ENCODE results near the gene ZNF282.

Gene ZNF282

DNA sequence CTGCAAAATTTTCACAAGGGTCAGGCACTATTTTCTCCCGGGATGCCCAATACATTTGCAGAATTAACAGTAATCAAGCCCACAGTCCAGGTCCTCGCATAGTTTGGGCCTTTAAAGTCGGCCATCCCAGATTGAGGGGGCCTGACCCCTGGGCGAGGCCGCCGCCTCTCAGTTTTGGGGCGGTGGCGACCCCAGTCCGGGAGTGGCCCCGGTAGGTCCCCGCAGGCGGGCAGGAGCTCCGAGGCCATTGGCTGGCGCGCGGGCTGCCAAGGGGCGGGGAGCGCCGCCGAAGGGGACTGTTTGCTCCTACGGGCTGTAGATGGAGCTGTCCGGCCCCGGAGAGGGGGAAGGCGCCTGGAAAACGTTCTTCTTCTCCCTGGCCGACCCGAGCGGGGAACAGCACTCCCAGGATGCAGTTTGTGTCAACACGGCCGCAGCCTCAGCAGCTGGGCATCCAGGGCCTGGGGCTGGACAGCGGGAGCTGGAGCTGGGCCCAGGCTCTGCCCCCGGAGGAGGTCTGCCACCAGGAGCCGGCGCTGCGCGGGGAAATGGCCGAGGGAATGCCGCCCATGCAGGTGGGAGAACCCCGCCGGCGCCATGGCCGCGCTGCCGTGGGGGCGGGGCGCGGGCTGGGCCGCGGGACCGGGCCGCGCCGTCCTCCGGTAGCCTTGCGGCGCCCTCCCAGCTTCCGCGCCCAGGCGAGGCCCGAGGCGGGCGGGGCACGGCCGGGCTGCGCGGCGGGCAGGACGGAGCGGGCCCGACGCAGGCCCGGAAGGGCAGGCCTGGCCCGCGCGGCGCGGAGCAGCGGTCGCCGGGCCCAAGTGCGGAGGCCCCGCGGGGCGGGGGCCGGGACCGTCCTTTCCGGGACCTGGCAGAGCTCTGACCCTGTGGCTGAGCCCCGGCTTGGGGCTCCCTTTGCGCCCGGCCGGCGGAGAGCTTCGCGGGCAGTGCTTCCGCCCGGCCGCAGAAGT is at the start of gene ZNF282:
Gene ZNF282 (plus strand): TSS at position 367 of the 971 bp plus-strand sequence. CDS start 44 bp downstream, at position 411.
- peak within 1 kb of the TSS; percentile 96 for H3K27ac Mint-ChIP-seq
- peak within 1 kb of the TSS; percentile 95 for H3K4me3 Mint-ChIP-seq
- H3K27me3 Mint-ChIP-seq = no peaks in the 10 kb centered on the region
- peaks cover 53% of the 10 kb centered on the region for H3K4me1 Mint-ChIP-seq (ENCODE audit: low read depth)
- H3K36me3 Mint-ChIP-seq (ENCODE audit: low read depth) = peaks cover 28% of the 10 kb centered on the region
- no peaks in the 10 kb centered on the region for H3K9me3 Mint-ChIP-seq

DNA sequence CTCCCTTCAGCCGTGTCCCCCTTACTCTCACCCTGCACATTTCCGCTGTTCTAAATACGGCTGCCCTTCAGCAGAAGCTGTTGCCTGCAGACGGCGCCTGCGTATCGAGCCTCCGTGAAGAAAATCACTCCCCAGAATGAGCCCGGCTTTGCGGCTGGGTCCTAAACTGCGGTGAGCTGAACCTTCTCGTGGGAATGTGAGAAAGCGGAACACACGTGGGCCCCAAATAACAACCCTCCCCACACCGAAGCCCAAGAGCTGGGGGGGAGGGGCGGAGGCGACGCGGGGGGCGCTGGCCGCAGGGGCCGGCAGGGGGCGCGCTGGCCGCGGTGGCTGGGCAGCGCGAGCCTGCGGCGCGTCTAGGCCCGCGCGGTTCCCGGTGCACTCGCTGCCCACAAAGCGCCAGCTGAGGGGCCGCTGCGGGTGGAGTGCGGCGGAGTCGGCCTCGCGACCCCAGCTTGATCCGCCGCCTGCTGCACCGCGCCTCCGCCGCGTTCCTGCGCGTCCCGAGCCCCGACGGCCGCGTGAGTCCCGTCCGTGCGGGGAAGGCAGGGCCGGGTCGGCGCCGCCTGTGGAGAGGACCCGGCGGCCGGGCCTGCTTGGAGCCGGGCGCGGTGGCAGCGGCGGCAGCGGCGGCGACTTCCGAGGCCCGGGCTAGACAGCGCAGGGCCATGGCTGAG is 48.1 kb upstream of the ZNF282 start, which contains the start of gene ZNF398:
Gene ZNF398 (plus strand): TSS at position 382 of the 680 bp plus-strand sequence. CDS start 290 bp downstream, at position 672.
- H3K9me3 Mint-ChIP-seq = no peaks in the 10 kb centered on the region
- peak within 1 kb of the TSS; percentile 92 for H3K4me3 Mint-ChIP-seq
- peak within 1 kb of the TSS; percentile 95 for H3K27ac Mint-ChIP-seq
- peaks cover 40% of the 10 kb centered on the region for H3K4me1 Mint-ChIP-seq (ENCODE audit: low read depth)
- H3K27me3 Mint-ChIP-seq = no peaks in the 10 kb centered on the region
- H3K36me3 Mint-ChIP-seq (ENCODE audit: low read depth) = peaks cover 15% of the 10 kb centered on the region

DNA sequence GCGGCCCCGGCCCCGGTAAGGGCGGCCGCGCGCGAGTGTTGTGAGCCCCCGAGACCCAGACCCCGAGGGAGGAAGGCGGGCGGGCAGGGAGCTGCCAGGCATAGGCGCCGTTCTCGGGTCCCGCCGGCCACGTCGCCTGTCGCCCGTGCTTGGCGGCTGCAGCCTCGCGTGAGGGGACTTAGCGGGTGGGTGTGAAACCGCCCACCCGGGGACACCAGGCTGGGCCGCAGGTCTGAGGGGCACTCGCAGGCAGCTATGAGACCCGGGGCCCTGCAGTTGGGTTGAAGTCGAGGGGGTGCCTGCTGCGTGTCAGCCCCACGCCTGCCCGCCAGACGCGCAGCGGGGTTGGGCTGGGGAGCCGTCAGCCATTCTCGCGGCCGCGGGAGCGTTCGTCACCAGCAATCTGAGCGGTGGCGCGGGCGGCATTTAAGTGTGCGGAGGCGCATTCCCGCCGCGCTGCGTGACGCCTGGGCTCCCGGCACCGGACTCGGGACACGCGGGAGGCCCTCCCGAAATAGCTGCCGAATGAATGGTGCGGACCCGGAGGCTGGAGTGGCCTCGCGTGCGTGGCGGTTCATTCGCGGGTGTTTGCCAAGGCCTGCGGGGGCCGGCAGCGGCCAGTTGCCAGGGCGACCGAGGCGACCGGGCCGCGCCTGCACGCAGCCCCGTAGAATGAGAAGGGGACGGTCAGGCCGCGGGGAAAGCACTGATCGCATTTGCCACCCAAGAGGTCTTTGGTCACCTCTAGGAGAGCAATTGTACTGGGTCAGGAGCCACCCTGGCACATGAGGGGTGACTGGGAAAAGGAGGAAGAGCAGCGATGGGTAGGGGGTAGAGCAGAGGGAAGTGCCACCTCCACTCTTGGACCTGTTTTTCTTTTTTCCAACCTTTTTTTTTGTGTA is 47.3 kb upstream of the ZNF282 start:
- Mint-ChIP-seq H3K36me3 (ENCODE audit: low read depth) (peaks cover 15% of the 10 kb centered on the region), H3K27ac (peak overlapping the region; percentile 77), H3K4me1 (ENCODE audit: low read depth) (peaks cover 40% of the 10 kb centered on the region), H3K9me3 (no peaks in the 10 kb centered on the region), H3K27me3 (no peaks in the 10 kb centered on the region), H3K4me3 (peak overlapping the region; percentile 87)

DNA sequence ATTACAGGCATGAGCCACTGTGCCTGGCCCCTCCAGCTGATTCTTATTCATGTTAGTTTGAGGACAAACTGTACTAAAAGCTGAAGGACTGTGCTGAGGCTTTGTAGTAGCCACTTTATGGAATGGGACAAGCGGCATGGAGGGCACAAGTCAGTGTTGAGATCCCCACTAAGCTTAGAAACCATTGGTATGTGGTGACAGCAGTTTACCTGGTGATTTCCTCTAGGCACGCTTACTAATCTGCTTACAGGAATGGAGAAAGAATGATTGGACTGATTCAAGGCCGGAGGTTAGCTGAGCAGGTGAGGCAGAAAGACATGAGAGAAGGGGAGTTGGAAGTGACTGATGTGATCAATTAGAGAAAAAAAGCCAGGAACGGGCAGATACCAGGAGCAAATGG is 44.4 kb upstream of the ZNF282 start:
- Mint-ChIP-seq H3K4me3 (no peak overlapping the region), H3K36me3 (ENCODE audit: low read depth) (peaks cover 31% of the 10 kb centered on the region), H3K4me1 (ENCODE audit: low read depth) (peaks cover 28% of the 10 kb centered on the region), H3K9me3 (no peaks in the 10 kb centered on the region), H3K27ac (no peak overlapping the region), H3K27me3 (no peaks in the 10 kb centered on the region)

DNA sequence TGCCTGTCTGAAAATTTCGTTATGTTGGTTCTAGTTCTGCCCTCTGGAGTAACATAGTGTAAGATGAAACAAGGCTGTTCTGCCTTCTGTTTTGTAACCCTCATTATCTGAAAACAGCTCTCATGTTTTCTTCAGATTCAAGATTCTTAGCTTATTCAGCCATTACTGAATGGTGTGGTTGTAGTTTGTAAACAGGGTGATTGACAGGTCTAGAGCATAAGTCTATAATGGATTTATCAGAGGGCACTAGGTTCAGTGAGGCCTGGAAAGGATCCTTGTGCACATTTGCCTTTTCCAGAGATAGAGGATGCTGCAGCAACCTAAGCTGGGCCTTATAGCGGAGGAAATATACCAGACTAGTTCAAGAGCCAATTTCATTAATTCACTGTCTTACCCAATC is 42.0 kb upstream of the ZNF282 start:
- Mint-ChIP-seq H3K27me3 (no peaks in the 10 kb centered on the region), H3K36me3 (ENCODE audit: low read depth) (peaks cover 39% of the 10 kb centered on the region), H3K4me1 (ENCODE audit: low read depth) (peaks cover 22% of the 10 kb centered on the region), H3K27ac (no peak overlapping the region), H3K4me3 (no peak overlapping the region), H3K9me3 (no peaks in the 10 kb centered on the region)

DNA sequence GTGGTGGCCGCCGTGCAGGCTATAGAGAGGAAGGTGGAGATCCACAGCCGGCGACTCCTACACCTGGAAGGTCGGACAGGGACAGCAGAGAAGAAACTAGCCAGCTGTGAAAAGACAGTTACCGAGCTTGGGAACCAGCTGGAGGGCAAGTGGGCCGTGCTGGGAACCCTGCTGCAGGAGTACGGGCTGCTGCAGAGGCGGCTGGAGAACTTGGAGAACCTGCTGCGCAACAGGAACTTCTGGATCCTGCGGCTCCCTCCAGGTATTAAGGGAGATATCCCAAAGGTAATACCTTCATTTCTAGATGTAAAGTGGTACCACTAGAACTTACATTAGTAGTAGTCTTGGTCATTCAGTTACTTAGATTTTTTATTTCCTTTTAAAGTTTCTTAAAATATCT is 41.3 kb upstream of the ZNF282 start:
- Mint-ChIP-seq H3K9me3 (no peaks in the 10 kb centered on the region), H3K4me1 (ENCODE audit: low read depth) (peaks cover 16% of the 10 kb centered on the region), H3K27ac (no peak overlapping the region), H3K36me3 (ENCODE audit: low read depth) (peaks cover 40% of the 10 kb centered on the region), H3K4me3 (no peak overlapping the region), H3K27me3 (no peaks in the 10 kb centered on the region)

DNA sequence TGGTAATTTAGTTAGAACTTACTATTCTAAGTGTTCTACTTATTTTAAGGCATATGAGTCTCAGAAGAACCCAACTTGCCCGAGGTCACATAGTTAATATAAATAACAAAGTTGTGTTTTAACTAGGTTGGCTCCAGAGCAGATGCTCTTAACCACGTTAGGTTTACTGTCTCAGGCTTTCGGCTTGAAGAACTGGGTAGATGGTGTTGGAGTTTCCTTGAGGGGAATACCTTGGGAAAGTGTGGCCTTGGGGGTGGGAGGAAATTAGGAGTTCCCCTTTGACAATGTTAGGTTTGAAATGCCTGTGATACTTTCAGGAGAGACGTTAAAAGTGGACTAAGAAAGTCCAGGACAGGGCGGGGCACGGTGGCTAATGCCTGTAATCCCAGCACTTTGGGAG is 38.4 kb upstream of the ZNF282 start:
- Mint-ChIP-seq H3K27ac (no peak overlapping the region), H3K9me3 (no peaks in the 10 kb centered on the region), H3K4me3 (no peak overlapping the region), H3K27me3 (no peaks in the 10 kb centered on the region), H3K4me1 (ENCODE audit: low read depth) (peaks cover 22% of the 10 kb centered on the region), H3K36me3 (ENCODE audit: low read depth) (peaks cover 57% of the 10 kb centered on the region)

DNA sequence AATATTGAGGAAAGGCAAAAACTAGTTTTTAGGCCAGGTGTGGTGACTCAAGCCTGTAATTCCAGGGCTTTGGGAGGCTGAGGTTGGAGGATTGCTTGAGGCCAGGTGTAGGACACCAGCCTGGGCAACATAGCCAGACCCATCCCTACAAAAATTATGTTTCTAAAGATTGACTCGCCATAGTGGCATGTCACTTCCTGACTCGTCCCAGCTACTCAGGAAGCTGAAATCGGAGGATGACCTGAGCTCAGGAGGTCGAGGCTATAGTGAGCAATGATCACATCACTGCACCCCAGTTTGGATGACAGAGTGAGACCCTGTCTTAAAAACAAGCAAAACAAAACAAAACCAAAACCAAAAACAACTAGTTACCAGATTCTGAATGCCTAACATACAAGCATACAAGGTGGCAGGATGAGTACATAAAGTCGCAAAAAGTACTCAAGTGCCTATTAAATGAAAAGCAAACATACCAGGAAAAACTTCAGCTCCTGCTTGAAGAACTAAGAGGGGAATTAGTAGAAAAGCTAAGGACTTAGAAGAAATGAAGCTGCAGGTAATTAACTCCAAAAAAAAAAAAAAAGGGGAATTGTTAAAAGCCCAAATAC is 34.0 kb upstream of the ZNF282 start:
- Mint-ChIP-seq H3K27me3 (no peaks in the 10 kb centered on the region), H3K27ac (peak overlapping the region; percentile 40), H3K36me3 (ENCODE audit: low read depth) (peaks cover 54% of the 10 kb centered on the region), H3K4me3 (no peak overlapping the region), H3K4me1 (ENCODE audit: low read depth) (peaks cover 22% of the 10 kb centered on the region), H3K9me3 (no peaks in the 10 kb centered on the region)

DNA sequence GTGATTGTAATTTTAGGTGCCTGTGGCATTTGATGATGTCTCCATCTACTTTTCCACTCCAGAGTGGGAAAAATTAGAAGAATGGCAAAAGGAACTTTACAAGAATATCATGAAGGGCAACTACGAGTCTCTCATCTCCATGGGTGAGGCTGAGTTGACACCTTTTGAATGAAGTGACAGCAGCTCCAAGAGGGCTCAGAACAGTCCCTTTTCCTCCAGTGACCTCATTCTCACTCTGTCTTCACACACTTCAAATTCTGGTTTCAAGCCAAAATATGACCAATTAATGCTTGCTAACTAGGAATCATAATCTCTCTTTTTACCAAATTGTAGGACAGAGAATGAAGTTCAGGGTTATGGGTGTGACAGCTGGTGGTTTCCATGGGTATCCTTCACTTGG is 29.2 kb upstream of the ZNF282 start:
- H3K4me3 Mint-ChIP-seq = no peak overlapping the region
- no peaks in the 10 kb centered on the region for H3K9me3 Mint-ChIP-seq
- H3K36me3 Mint-ChIP-seq (ENCODE audit: low read depth) = peaks cover 57% of the 10 kb centered on the region
- no peaks in the 10 kb centered on the region for H3K27me3 Mint-ChIP-seq
- peaks cover 3% of the 10 kb centered on the region for H3K4me1 Mint-ChIP-seq (ENCODE audit: low read depth)
- no peak overlapping the region for H3K27ac Mint-ChIP-seq

DNA sequence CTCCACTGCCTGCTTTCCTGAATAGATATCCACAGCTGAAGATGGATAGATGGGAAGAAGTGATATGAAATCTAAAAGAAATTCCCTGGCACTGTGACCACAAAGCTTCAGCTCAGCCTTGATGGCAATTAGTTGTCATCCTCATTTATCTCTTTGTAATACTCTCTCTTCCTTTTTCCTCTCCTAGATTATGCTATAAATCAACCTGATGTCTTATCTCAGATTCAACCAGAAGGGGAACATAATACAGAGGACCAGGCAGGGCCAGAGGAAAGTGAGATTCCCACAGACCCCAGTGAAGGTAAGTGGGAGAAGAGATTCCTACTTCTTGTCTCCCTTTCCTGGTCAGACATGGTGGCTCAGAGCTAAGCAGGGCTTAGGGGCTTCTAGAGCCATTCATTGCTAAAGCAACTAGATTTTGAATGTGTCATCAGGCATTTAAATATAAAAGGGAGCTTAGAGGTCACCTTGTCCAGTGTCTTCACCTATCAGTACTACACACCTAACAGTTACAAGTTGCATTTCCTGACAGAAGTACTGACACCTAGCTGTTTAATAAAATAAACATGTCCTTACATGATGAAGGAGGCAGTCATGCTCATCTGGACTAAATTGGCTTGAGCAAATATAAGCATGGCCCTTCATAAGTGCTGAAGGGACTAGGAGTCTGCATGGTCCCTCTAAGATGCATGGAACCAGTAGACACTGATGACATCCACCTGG is 28.6 kb upstream of the ZNF282 start:
- H3K27ac Mint-ChIP-seq = no peak overlapping the region

DNA sequence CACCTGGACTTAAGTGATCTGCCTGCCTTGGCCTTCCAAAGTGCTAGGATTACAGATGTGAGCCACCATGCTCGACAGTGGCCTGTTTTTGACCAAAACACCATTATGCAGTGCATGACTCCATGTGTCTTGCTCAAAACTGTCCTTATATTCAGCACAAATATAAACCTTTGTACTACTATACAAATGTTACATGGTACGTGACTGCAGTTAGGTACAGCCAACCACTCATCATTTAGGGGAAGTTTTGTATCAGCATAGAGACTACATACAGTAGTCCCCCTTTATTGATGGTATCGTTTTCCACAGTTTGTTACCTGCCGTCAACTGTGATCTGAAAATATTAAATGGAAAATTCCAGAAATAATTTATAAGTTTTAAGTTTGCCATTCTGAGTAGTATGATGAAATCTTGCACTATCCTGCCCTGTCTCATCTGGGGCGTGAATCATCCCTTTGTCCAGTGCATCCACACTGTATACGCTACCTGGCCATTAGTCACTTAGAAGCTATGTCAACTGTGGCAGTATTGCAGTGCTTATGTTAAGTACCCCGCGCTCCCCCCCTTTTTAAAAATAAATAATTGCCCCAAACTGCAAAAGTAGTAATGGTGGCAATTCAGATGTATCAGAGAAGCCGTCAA is 23.3 kb upstream of the ZNF282 start:
- no peak overlapping the region for H3K27ac Mint-ChIP-seq
- H3K9me3 Mint-ChIP-seq = no peaks in the 10 kb centered on the region
- H3K4me1 Mint-ChIP-seq (ENCODE audit: low read depth) = no peaks in the 10 kb centered on the region
- no peaks in the 10 kb centered on the region for H3K27me3 Mint-ChIP-seq
- peaks cover 43% of the 10 kb centered on the region for H3K36me3 Mint-ChIP-seq (ENCODE audit: low read depth)
- H3K4me3 Mint-ChIP-seq = no peak overlapping the region

More for the DNA sequence above, 28.6 kb upstream of the ZNF282 start:
- H3K27me3 Mint-ChIP-seq = no peaks in the 10 kb centered on the region
- no peaks in the 10 kb centered on the region for H3K4me1 Mint-ChIP-seq (ENCODE audit: low read depth)
- H3K36me3 Mint-ChIP-seq (ENCODE audit: low read depth) = peaks cover 52% of the 10 kb centered on the region
- no peak overlapping the region for H3K4me3 Mint-ChIP-seq
- no peaks in the 10 kb centered on the region for H3K9me3 Mint-ChIP-seq

DNA sequence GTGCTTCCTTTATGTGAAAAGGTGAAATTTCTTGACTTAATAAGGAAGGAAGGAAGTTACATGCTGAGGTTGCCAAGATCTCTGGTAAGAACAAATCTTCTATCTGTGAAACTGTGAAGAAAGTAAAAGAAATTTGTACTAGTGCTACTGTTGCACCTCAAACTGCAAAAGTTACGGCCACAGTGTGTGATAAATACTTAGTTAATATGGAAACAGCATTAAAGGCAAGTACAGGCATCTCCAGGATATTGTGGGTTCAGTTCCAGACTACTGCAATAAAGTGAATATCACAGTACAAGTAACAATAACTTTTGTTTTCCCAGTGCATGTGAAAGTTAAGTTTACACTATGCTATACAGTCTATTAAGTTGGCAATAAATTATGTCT is 22.8 kb upstream of the ZNF282 start:
- Mint-ChIP-seq H3K27me3 (no peaks in the 10 kb centered on the region), H3K4me3 (no peak overlapping the region), H3K9me3 (no peaks in the 10 kb centered on the region), H3K27ac (no peak overlapping the region), H3K36me3 (ENCODE audit: low read depth) (peaks cover 45% of the 10 kb centered on the region), H3K4me1 (ENCODE audit: low read depth) (no peaks in the 10 kb centered on the region)

DNA sequence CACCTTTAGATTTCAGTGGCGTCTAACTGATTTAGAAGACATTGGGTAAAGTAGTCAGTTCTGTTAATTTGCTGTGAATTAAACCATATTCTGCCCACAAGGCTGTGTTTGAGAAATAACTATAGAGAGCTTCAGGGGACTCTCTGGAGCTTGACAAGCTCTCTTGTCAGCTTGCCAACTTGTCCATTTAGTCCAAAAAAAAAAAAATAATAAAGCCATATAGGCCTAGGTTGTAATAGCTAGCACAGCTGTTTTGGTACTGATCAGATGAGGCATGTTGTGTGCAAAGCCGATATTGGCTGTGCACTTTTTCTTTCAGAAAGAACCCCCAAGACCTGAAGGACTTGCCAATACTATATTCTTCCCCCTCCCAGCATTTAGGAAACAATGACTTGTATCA is 20.2 kb upstream of the ZNF282 start:
- Mint-ChIP-seq H3K9me3 (no peaks in the 10 kb centered on the region), H3K27me3 (no peaks in the 10 kb centered on the region), H3K27ac (no peak overlapping the region), H3K36me3 (ENCODE audit: low read depth) (peaks cover 50% of the 10 kb centered on the region), H3K4me3 (no peak overlapping the region), H3K4me1 (ENCODE audit: low read depth) (no peaks in the 10 kb centered on the region)

All from stimulated activated naive CD8-positive, alpha-beta T cell treated with anti-CD3 and anti-CD28 coated beads, Interleukin-15, Interleukin-2, amounts not matched to agents 100 ng/mL and 50 ng/mL, for 24 hours (primary cell).